Small intestine (tissue), 7 donors: ENCODE results near the gene A3GALT2. TPM values are rescaled to one million over a fixed set of nuclear protein-coding genes. Genes with fewer than 3 reads are reported as not detected.

Source experiments
- DNase-seq, 2 donors: peaks; one replicate each; pipeline versions ENCODE4 v3.0.0 to v3.0.0-alpha.2; 2013
- FAIRE-seq: peaks from 2 replicates; lab custom pipeline; 2012; peaks lifted over from hg19 to GRCh38; lab: Jason Lieb, UNC
- H3K27ac ChIP-seq, 3 donors: one replicate each; pipeline ENCODE4 v1.5.1; 2013; ENCODE audit warnings: low read length in 2 of 3, mild to moderate bottlenecking in 2 of 3, control low read depth in 1 of 3, inconsistent platforms in 1 of 3, low read depth in 1 of 3, moderate library complexity in 1 of 3
- H3K27me3 ChIP-seq, 3 donors: one replicate each; pipeline ENCODE4 v1.6.1; 2013; ENCODE audit warnings: low read length in 3 of 3, inconsistent platforms in 1 of 3; ENCODE audit not compliant: control insufficient read depth in 3 of 3, insufficient read depth in 3 of 3
- H3K36me3 ChIP-seq, 3 donors: one replicate each; pipeline ENCODE4 v1.6.1; 2013; ENCODE audit warnings: low read length in 3 of 3, inconsistent platforms in 1 of 3, low read depth in 1 of 3, mild to moderate bottlenecking in 1 of 3, moderate library complexity in 1 of 3; ENCODE audit not compliant: control insufficient read depth in 3 of 3, insufficient read depth in 2 of 3
- H3K4me1 ChIP-seq, 3 donors: one replicate each; pipeline ENCODE4 v1.6.1; 2013; ENCODE audit warnings: low read length in 2 of 3, inconsistent platforms in 1 of 3, low read depth in 1 of 3, mild to moderate bottlenecking in 1 of 3, moderate library complexity in 1 of 3; ENCODE audit not compliant: control insufficient read depth in 3 of 3, insufficient read depth in 2 of 3
- H3K4me3 ChIP-seq, 3 donors: one replicate each; pipeline ENCODE4 v1.5.1; 2013; ENCODE audit warnings: low read length in 3 of 3, control low read depth in 1 of 3, inconsistent platforms in 1 of 3, low read depth in 1 of 3, mild to moderate bottlenecking in 1 of 3, moderate library complexity in 1 of 3
- H3K9me3 ChIP-seq, 2 donors: one replicate each; pipeline ENCODE4 v1.6.1; 2013; ENCODE audit warnings: low read depth in 1 of 2, low read length in 1 of 2; ENCODE audit not compliant: control insufficient read depth in 2 of 2, insufficient read depth in 1 of 2
- WGBS, 3 donors: extraction: QIAGEN DNeasy Blood & Tissue Kit; methylation state at CpG; one replicate each; pipeline ENCODE4 v1.1.7; 2013; 5-methylcytosine and 5-hydroxymethylcytosine counted together
- polyA plus RNA-seq, 4 donors: library from polyadenylated mRNA; stranded (reverse) in 3 of 4; unstranded in 1 of 4; fragments of 200-250 nt in 3 of 4; fragments of 120-200 nt in 1 of 4; gene quantifications; one replicate each; pipeline versions ENCODE4 v1.2.1 to v1.2.3, GENCODE V29; 2013
- donor health status: healthy with polysubstance abuse.
- donor health status: control.
- donor health status: control.
- donor health status: Bipolar disorder and iron deficiency.
- donor health status: healthy.

The A3GALT2 gene
- polyA plus RNA-seq, 4 donors: 0.04 TPM; not detected in 3

- DNase-seq: no peak
- Histone ChIP-seq H3K4me1 (no peaks in the 10 kb centered on the region), H3K27ac (no peak overlapping the region), H3K9me3 (peaks cover 0 to 6% of the 10 kb centered on the region in 2 donors), H3K36me3 (peaks cover 0 to 43% (median 0%) of the 10 kb centered on the region in 3 donors), H3K27me3 (no peaks in the 10 kb centered on the region), H3K4me3 (no peak overlapping the region)
- 81 to 89% (median 88%) methylated on average over 2 of the region's 2 CpGs for WGBS, 3 donors
- no peak for FAIRE-seq
These were observed 33.6 kb downstream of the A3GALT2 start for GRCh38 chr1:33287317-33287716.

GRCh38 chr1:33286451-33287185 is 34.3 kb downstream of the A3GALT2 start:
- WGBS, 3 donors: 77 to 88% (median 87%) methylated on average over 8 of the region's 8 CpGs
- FAIRE-seq: no peak
- H3K27ac ChIP-seq: no peak overlapping the region
- peaks cover 0 to 48% (median 0%) of the 10 kb centered on the region in 3 donors for H3K36me3 ChIP-seq
- DNase-seq: no peak
- H3K4me1 ChIP-seq: no peaks in the 10 kb centered on the region
- H3K4me3 ChIP-seq: no peak overlapping the region
- no peaks in the 10 kb centered on the region for H3K27me3 ChIP-seq
- H3K9me3 ChIP-seq: peaks cover 0 to 6% of the 10 kb centered on the region in 2 donors

GRCh38 chr1:33284049-33284448 is 36.8 kb downstream of the A3GALT2 start:
- no peaks in the 10 kb centered on the region for H3K4me1 ChIP-seq
- DNase-seq (no peak), FAIRE-seq (no peak)
- H3K4me3 ChIP-seq: no peak overlapping the region
- H3K27me3 ChIP-seq: no peaks in the 10 kb centered on the region
- H3K36me3 ChIP-seq: peaks cover 3 to 58% (median 6%) of the 10 kb centered on the region in 3 donors
- 84 to 95% (median 90%) methylated on average over 6 of the region's 6 CpGs for WGBS, 3 donors
- H3K9me3 ChIP-seq: no peaks in the 10 kb centered on the region
- no peak overlapping the region for H3K27ac ChIP-seq

GRCh38 chr1:33282791-33283190 is 38.1 kb downstream of the A3GALT2 start:
- H3K9me3 ChIP-seq: no peaks in the 10 kb centered on the region
- no peak overlapping the region for H3K27ac ChIP-seq
- H3K4me1 ChIP-seq: no peaks in the 10 kb centered on the region
- no peak for DNase-seq
- no peaks in the 10 kb centered on the region for H3K27me3 ChIP-seq
- H3K4me3 ChIP-seq: no peak overlapping the region
- peaks cover 3 to 48% (median 6%) of the 10 kb centered on the region in 3 donors for H3K36me3 ChIP-seq
- FAIRE-seq: no peak
- WGBS, 3 donors: 86 to 96% (median 86%) methylated on average over 3 of the region's 3 CpGs

GRCh38 chr1:33281554-33282303 is 39.2 kb downstream of the A3GALT2 start:
- H3K9me3 ChIP-seq: no peaks in the 10 kb centered on the region
- peaks cover 3 to 52% (median 6%) of the 10 kb centered on the region in 3 donors for H3K36me3 ChIP-seq
- no peak for DNase-seq
- H3K27me3 ChIP-seq: no peaks in the 10 kb centered on the region
- 93 to 95% (median 94%) methylated on average over 17 of the region's 17 CpGs for WGBS, 3 donors
- FAIRE-seq: no peak
- H3K27ac ChIP-seq: no peak overlapping the region
- no peak overlapping the region for H3K4me3 ChIP-seq
- H3K4me1 ChIP-seq: no peaks in the 10 kb centered on the region

- no peak for DNase-seq
- 94 to 96% (median 96%) methylated on average over 29 of the region's 29 CpGs for WGBS, 3 donors
- no peak overlapping the region for H3K27ac ChIP-seq
- H3K4me1 ChIP-seq: peaks cover 0 to 6% (median 0%) of the 10 kb centered on the region in 3 donors
- no peaks in the 10 kb centered on the region for H3K27me3 ChIP-seq
- no peaks in the 10 kb centered on the region for H3K9me3 ChIP-seq
- no peak for FAIRE-seq
- peaks cover 3 to 64% (median 6%) of the 10 kb centered on the region in 3 donors for H3K36me3 ChIP-seq
- no peak overlapping the region for H3K4me3 ChIP-seq
These were observed 40.7 kb downstream of the A3GALT2 start for GRCh38 chr1:33280091-33280661.

- H3K4me3 ChIP-seq: no peak overlapping the region
- no peak overlapping the region for H3K27ac ChIP-seq
- H3K36me3 ChIP-seq: peaks cover 3 to 71% (median 6%) of the 10 kb centered on the region in 3 donors
- FAIRE-seq (no peak), DNase-seq (no peak)
- WGBS, 3 donors: 90 to 93% (median 93%) methylated on average over 10 to 11 of the region's 11 CpGs
- H3K27me3 ChIP-seq: no peaks in the 10 kb centered on the region
- no peaks in the 10 kb centered on the region for H3K9me3 ChIP-seq
- peaks cover 0 to 8% (median 0%) of the 10 kb centered on the region in 3 donors for H3K4me1 ChIP-seq
These were observed 43.3 kb downstream of the A3GALT2 start for GRCh38 chr1:33277488-33278084.
